ENCODE results near the gene CMSS1.

DNA sequence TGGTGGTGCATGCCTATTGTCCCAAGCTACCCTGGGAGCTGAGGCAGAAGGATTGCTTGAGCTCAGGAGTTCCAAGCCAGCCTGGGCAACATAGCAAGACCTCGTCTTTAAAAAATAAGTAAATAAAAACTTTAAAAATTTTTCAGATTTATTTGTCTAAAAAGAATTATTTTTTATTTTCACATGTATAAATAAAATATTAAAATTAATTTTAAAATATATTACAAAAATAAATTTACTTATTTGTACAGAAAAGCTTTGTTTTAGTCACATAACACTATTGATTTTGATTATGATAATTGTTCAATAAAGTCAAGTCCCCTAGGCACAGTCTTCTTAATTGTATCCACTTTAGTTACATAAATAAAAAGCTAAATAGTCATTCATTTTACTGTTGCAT lies 211.4 kb downstream of the CMSS1 start:
- TF ChIP-seq, protein P1, sequence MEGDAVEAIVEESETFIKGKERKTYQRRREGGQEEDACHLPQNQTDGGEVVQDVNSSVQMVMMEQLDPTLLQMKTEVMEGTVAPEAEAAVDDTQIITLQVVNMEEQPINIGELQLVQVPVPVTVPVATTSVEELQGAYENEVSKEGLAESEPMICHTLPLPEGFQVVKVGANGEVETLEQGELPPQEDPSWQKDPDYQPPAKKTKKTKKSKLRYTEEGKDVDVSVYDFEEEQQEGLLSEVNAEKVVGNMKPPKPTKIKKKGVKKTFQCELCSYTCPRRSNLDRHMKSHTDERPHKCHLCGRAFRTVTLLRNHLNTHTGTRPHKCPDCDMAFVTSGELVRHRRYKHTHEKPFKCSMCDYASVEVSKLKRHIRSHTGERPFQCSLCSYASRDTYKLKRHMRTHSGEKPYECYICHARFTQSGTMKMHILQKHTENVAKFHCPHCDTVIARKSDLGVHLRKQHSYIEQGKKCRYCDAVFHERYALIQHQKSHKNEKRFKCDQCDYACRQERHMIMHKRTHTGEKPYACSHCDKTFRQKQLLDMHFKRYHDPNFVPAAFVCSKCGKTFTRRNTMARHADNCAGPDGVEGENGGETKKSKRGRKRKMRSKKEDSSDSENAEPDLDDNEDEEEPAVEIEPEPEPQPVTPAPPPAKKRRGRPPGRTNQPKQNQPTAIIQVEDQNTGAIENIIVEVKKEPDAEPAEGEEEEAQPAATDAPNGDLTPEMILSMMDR (IDR thresholded peaks at IDR 0.05), result no peak
- TF ChIP-seq POLR2AphosphoS5 (IDR thresholded peaks at IDR 0.05) (no peak), POLR2A (IDR thresholded peaks at IDR 0.05; ENCODE audit: low read depth) (no peak), EP300 (IDR thresholded peaks at IDR 0.05) (no peak)

All from esophagus muscularis mucosa (tissue), 4 donors.